HT1080 (cell line): ENCODE measurements around the gene CHGA. TPM values are rescaled to one million over a fixed set of nuclear protein-coding genes. Genes with fewer than 3 reads are reported as not detected.

Experiments used
- DNase-seq: peaks from one replicate; pipeline ENCODE4 v3.0.0-alpha.2; 2015; ENCODE audit warnings: low read depth
- total RNA-seq: library from RNA; depleted of rRNA; stranded (reverse); fragments of >200 nt; shearing (Covaris generic); gene quantifications from 2 replicates; pipeline ENCODE4 v1.2.3, GENCODE V29; 2014

CHGA gene
- total RNA-seq, 1 experiment from 2014 or later: not detected

DNA sequence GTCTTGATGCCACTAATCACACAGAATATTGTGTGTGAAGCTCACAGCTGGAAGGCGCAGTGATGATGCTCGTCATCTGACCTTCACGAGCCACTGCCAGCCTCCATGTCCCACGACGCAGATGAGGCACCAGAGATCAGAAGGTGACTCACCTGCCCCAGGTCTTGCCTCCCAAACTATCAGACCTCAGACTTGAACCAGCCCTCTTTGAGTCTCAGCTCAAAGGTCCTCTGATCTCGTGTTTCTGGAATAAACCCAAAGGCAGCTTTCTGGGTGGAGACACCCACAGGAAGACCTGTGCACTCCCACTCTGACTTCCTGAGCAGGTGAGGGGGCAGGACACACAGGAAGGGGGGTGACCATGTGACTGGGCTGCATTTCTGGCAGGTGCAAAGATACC, 19.6 kb upstream of the CHGA start:
- DNase-seq: no peak

DNA sequence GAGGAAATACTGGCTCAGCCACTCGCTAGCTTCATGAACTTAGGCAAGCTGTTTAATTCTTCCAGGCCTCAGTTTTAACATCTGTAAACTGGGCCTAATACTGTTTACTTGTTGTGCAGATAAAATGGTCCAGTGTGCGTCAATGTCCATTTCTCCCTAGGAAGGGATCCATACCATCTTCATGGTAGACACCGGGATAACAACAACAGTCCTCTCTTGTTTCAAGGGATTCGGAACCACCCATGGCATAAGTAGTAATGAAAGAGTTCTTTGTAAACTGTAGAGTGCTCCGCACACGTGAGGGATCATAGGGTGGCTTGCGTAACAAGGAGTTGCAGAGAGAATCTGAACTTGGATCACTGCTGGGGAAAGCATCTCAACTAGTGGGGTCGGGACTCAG, 17.3 kb upstream of the CHGA start:
- no peak for DNase-seq

DNA sequence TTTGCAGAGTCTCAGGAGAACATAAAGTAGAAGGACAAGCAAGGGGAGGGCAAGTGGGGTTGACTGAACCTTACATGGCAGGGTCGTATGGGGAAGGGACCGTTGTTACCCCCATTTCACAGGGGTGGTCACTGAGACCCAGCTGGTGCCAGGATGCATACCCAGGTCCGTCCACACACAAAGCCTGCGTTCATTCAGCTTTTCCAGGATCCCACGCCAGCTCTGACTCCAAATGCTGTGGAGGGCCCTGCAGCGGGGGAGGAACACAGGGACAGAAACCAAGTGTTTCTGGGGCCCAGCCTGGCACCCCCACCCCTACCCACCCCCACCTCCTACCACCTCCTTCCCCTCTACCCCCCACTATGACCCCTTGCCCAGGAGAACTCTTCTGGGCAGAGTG, 16.5 kb upstream of the CHGA start:
- no peak for DNase-seq

- no peak for DNase-seq
Measured at GRCh38 chr14:92906823-92907222, 16.1 kb upstream of the CHGA start.

DNA sequence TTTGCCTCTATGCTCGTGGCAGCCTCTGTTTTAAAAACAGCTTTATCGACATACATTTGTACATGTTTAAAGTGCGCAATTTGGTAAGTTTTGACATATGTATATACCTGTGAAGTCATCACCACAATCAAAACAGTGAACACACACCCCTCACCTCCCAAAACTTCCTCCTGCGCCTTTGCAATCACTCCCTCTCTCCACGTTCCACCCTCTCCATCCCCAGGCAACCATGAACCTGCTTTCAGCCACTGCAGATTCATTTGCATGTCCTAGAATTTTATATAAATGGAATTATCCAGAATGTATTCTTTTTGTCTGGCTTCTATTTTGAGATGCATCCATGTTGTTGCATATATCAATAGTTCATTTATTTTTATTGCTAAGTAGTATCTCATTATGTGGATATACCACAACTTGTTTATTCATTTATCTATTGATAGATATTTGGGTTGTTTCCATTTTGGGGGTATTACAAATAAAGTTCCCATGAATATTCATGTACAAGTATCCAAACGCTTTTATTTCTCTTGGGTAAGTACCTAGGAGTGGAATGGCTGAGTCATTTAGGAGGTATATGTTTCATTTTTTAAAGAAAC, 15.5 kb upstream of the CHGA start:
- DNase-seq: no peak

GRCh38 chr14:92914087-92914656, 8.8 kb upstream of the CHGA start:
- peak; percentile 28 for DNase-seq

DNA sequence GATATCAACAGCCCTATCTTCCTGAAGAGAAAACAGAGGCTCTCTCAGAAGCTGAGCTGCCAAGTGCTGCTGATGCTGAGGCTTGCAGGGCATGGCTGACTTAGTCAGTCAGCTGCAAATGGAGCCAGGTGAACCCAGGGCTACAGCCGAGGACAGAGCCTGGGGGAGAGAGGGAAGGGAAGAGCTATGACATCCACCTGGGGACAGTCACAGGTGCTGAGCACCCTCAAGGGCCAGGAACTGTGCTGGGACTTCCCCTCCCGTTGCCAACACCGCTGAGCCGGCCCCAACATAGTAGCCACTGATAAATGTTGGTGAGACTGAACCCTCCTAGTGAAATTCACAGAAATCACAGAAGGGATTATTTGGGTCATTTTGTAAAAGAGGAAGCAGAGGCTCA, 6.7 kb upstream of the CHGA start:
- DNase-seq: no peak

- no peak for DNase-seq
Measured at GRCh38 chr14:92917041-92917940, 5.7 kb upstream of the CHGA start.

- DNase-seq: no peak
Measured at GRCh38 chr14:92917956-92918355, 5.0 kb upstream of the CHGA start.

DNA sequence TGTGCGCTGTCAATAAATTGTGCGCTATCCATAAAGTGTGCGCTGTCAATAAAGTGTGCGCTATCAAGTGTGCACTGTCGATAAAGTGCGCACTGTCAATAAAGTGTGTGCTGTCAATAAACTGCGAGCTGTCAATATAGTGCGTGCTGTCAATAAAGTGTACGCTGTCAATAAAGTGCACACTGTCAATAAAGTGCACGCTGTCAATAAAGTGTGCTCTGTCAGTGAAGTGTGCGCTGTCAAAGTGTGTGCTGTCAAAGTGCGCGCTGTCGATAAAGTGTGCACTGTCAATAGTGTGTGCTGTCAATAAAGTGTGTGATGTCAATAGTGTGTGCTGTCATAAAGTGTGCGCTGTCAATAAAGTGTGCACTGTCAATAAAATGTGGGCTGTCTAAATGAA, 2.9 kb upstream of the CHGA start:
- DNase-seq: no peak

DNA sequence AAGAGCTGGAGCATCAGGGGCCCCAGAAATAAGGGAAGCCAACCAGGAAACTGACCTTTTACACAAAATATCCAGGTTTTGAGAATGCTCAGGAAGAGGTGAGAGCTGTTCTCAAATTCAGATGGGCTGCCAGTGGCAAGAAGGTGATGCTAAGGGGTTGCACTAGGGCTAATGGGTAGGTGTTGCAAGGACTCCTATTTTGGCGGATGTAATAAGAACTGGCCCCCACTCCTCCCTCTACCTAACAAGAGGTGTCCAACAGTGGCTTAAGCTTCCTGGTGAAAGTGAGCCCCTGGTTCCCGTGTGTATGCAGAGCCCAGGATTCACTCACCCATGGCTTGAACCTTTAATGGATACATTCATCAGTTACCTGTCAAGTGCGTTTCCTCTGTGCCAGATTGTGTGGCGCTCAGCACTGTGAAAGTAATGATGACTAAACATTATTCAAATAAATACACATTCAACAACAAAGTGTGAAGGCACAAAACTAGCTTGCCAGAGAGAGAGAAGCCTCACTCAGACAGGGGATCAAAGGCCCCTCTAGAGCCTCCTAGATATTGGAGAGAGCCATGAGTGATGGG, 705 bp upstream of the CHGA start:
- DNase-seq: no peak

DNA sequence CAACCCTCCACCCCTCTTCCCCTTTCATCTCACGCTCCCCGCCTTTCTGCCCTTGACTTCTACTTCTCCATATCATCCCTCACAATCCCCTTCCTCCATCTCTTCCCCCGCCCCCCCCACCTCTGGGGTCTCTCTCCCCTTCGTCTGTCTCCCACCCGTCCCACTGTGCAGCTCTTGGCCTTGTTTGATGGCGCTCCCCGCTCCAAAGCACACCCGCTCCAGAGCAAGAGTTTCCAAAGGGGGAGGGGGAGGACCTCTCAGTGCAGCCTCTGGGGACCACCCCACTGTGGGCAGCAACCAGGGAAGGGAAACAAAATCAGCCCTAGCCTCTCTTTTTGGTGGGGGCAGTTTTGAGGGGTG, 774 bp downstream of the CHGA start:
- DNase-seq: no peak

DNA sequence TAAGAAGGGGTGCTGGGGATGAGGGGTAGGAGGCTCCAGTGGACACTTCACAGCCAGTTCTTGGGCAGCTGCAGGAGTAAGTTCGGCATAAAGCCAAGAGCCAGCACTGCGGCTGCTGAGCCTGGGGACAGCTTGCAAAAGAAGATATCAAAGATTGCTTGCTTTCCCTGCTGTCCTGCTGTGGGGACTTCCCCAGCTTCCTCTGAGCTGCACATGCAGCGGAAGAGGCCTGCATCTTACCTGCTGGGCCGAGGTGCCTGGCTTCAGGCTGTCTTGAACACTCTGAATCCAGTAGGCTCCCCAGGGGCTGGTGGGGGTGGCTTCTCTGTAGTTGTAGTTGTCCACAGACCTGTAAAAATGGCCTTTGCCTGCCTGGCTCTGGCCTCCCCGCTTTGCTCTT, 1.3 kb downstream of the CHGA start:
- no peak for DNase-seq

DNA sequence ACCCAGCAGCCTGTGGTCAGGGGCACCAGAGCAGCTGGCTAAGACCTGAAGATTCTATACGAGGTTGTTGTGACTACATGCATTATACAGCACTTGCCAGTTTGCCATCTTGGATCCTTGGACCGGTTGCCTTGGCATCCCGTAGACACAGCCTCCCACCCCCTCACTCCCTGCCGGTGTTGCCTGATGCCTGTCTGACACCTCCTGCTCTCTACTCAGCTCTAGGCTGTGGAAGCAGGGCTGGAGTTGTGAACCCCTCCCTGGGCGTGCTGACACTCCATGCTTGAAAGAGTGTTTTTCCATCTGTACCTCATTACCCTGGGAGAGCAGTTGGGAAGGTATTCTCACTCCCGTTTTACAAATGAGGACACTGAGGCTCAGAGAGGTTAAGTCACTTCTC, 2.5 kb downstream of the CHGA start:
- DNase-seq: no peak

- no peak for DNase-seq
Measured at GRCh38 chr14:92926180-92926845, 3.4 kb downstream of the CHGA start.

DNA sequence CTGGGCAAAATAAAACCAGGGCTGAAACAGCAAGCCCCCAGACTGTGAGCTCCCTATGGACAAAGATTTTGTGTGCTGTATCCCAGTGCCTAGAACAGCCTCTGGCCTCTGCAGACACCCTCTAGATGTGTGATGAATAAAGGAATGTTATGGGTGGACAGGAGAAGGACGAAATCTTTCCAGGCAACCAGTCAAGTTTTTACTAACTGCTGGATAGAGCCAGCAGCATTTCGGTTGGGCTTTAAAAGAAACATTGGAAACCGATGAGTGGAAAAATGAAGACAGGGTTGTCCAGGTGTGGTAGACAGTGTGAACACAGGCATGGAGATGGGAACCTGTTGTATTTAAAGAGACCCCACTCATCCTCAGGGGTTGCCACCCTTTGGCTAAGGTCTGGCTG, 4.0 kb downstream of the CHGA start:
- DNase-seq: no peak

- no peak for DNase-seq
Measured at GRCh38 chr14:92927349-92928257, 4.7 kb downstream of the CHGA start.

DNA sequence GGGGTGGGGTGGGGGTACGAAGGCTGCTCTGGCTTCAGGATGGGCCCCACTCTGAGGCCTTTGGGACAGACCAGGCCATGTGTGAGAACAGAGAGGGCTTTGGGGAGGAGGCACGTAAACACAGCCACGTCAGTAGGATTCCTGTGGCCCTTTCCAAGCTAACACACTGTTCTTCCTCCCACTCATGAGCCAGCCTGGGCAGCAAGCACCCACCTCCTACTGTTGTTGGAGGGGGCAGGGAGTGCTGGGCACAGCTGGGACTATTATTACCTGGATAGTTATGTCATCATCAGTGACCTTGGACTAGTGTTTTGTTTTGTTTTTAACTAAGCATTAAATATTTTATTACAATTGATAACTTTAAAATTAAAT, 5.3 kb downstream of the CHGA start:
- no peak for DNase-seq

GRCh38 chr14:92928961-92929688, 6.2 kb downstream of the CHGA start:
- no peak for DNase-seq
